Heart left ventricle (tissue), 16 donors: Measurements from ENCODE around the gene DTNB. TPM values are rescaled to one million over a fixed set of nuclear protein-coding genes. Genes with fewer than 3 reads are reported as not detected.
"Not testable (repeated sequence)": the region's sequence is repeated elsewhere in the genome, so short reads cannot be mapped to it uniquely, and the experiment has no call there.

ENCODE experiments used
- ATAC-seq, 4 donors: fragments of 200-7000 bp; cut with Tn5 transposase; one replicate each; pipeline ENCODE4 v1.9.1; 2020 to 2022; ENCODE audit warnings: moderate library complexity in 4 of 4, mild to moderate bottlenecking in 3 of 4, moderate number of reproducible peaks in 1 of 4
- DNase-seq, 5 donors: peaks; one replicate each; pipeline ENCODE4 v3.0.0-alpha.2; 2020
- H3K27ac ChIP-seq, 12 donors: fragments of 200-600 bp; sonication (generic) in 4 of 12; one replicate each; pipeline versions ENCODE4 v1.5.0 to v1.8.0; 2016 to 2022; ENCODE audit warnings: mild to moderate bottlenecking in 2 of 12
- H3K27me3 ChIP-seq, 9 donors: fragments of 200-600 bp; sonication (generic) in 2 of 9; one replicate each; pipeline versions ENCODE4 v1.5.1 to v1.8.0; 2016 to 2022; ENCODE audit warnings: mild to moderate bottlenecking in 3 of 9
- H3K36me3 ChIP-seq, 9 donors: fragments of 200-600 bp; sonication (generic) in 2 of 9; one replicate each; pipeline versions ENCODE4 v1.5.0 to v1.8.0; 2018 to 2022; ENCODE audit warnings: mild to moderate bottlenecking in 2 of 9
- H3K4me1 ChIP-seq, 12 donors: fragments of 200-600 bp; sonication (generic) in 4 of 12; one replicate each; pipeline versions ENCODE4 v1.5.0 to v1.8.0; 2016 to 2022; ENCODE audit warnings: mild to moderate bottlenecking in 3 of 12
- H3K4me3 ChIP-seq, 12 donors: fragments of 200-600 bp; sonication (generic) in 4 of 12; one replicate each; pipeline versions ENCODE4 v1.5.0 to v1.8.0; 2017 to 2022; ENCODE audit warnings: mild to moderate bottlenecking in 9 of 12, moderate library complexity in 4 of 12
- H3K9me3 ChIP-seq, 12 donors: fragments of 200-600 bp; sonication (generic) in 4 of 12; one replicate each; pipeline versions ENCODE4 v1.5.0 to v1.8.0; 2016 to 2022; ENCODE audit warnings: mild to moderate bottlenecking in 1 of 12
- CTCF ChIP-seq, 12 donors: fragments of 200-600 bp; sonication (generic) in 4 of 12; IDR thresholded peaks; one replicate each; pipeline versions ENCODE4 v1.5.0 to v1.8.0; 2018 to 2022; ENCODE audit warnings: antibody characterized with exemption in 12 of 12, mild to moderate bottlenecking in 5 of 12
- POLR2A ChIP-seq, 2 donors: fragments of 450-650 bp; IDR thresholded peaks; one replicate each; pipeline ENCODE4 v1.6.1; 2017; ENCODE audit warnings: antibody characterized with exemption in 2 of 2, mild to moderate bottlenecking in 2 of 2, moderate library complexity in 2 of 2
- WGBS, 4 donors: extraction: QIAGEN DNeasy Blood & Tissue Kit in 2 of 4; methylation state at CpG; one replicate each; pipeline versions ENCODE4 v1.1.5 to v1.1.7; 2013 to 2018; 5-methylcytosine and 5-hydroxymethylcytosine counted together
- intact Hi-C, 10 donors: fragments of 100-400 bp; cut with DNase I; formaldehyde crosslinking; loops; one replicate each; pipeline versions ENCODE4 v1.11.1 to v1.14.2; 2022
- polyA plus RNA-seq, 2 donors: library from polyadenylated mRNA; stranded (reverse); fragments of 200-250 nt; gene quantifications; one replicate each; pipeline ENCODE4 v1.2.3, GENCODE V29; 2013
- total RNA-seq, 9 donors: library from RNA; depleted of rRNA in 2 of 9; stranded (reverse); fragments of >200 nt in 2 of 9; fragmentation: NEBNext Ultra II Directional in 3 of 9; extraction: Animal tissue kit (Norgen Biotek cat#: 25700) in 3 of 9; gene quantifications; one replicate each; pipeline versions ENCODE4 v1.1.0 to v1.2.4, GENCODE V29; 2016 to 2023
- donor health status: ischemic (EF 13 %, LVEDD 7.1; RV severe dilation, severe dysfunction).
- donor health status: healthy with polysubstance abuse.
- donor health status: DM: no; HTN: yes; CAD: no.
- donor health status: DM: no; HTN: no; CAD: no.
- donor health status: ischemic (EF 25% LVEDD 6.9; RV normal size, moderate dysfunction).
- donor health status: ischemic (EF 25% LVEDD 5.7; RV mildly dilated, moderate dysfunction).
- donor health status: healthy.
- donor health status: DM: yes; HTN: yes; CAD: no.
- donor health status: ischemic (EF 35%, LVEDD 5.7; RV mildly dilated, moderate dysfunction).
- donor health status: nonischemic (EF 11% LVEDD 7.7; RV severe dilation, severe dysfunction).
- donor health status: DM: yes; HTN: yes; CAD: no.
- donor health status: PGD.
- donor health status: ischemic (EF 29% LVEDD 5.4; RV normal size, mild dysfunction).
- donor health status: nonischemic (EF 23%, LVEDD 6.1; RV moderate dilation, normal function).

Gene DTNB
- total and polyA plus RNA-seq, 11 donors: 2.5 to 17.3 (median 5.6) TPM

DNA sequence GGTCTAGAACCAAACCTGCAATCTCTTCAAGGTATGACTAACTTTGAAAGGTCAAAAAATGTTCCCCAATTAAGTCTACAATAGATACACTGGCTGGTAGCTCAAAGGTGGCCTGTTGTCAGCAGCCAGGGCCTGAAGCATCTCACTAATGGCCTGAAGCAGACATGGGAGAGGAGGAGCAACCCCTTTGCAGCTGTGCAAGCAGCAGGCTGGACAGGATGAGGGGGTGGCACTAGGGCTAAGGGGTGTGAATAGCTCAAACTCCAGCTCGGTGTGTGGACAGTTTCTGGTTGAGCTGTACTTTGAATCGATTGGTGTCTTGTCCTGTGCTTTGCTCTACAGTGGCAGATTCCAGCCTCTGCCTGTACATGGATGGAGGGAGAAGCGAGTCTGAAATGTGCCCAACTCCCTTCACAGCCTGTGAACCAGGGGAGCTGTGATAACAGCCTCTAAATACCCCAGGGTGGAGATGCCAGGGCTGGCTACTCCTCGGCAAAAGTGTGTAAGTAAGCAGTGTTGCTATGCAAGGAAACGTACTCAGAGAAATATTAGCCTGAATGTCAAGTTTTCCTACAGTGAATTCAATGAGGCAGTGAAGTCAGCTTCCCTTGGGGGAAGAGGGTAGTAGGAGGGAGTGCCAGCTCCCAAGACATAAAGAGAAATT is 34.7 kb upstream of the DTNB start:
- no peak for TF ChIP-seq POLR2A (IDR thresholded peaks at IDR 0.05)
- Histone ChIP-seq H3K36me3 (no peaks in the 10 kb centered on the region), H3K9me3 (no peaks in the 10 kb centered on the region), H3K4me1 (peaks cover 0 to 12% (median 0%) of the 10 kb centered on the region in 12 donors), H3K27ac (no peak overlapping the region), H3K4me3 (no peak overlapping the region), H3K27me3 (peaks cover 0 to 5% (median 0%) of the 10 kb centered on the region in 9 donors)
- intact Hi-C loops: no loop called here
- DNase-seq (no peak), ATAC-seq (no peak)
- WGBS, 4 donors: 54 to 73% (median 60%) methylated on average over 5 of the region's 5 CpGs

- H3K4me3 ChIP-seq, intact Hi-C loops, H3K36me3 ChIP-seq, DNase-seq, H3K9me3 ChIP-seq, H3K27ac ChIP-seq, H3K4me1 ChIP-seq, ATAC-seq, H3K27me3 ChIP-seq: not testable (repeated sequence)
- 92 to 95% (median 94%) methylated on average over 24 to 33 of the region's 33 CpGs for WGBS, 4 donors
These were observed 32.2 kb upstream of the DTNB start for GRCh38 chr2:25705575-25705974.

DNA sequence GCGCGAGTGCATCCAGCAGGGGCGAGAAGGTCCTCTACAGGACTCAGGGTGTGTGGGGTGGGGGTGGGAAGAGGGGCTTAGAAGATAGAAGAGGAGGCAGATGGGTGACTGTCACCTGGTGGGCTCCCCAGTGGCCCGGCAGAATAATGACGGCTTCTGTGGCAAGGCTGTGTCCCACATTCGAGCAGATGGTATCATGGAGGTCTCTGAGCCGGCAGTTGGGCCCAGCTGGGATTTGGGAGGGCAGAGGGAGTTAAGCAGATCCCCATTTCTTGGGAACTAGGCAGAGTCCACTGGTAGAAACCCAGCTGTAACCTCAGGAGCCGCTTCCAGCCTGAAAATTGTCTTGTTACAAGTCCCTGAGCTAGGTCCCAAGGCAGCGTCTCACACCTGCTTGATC is 28.4 kb upstream of the DTNB start:
- Histone ChIP-seq H3K4me3 (no peak overlapping the region), H3K4me1 (no peaks in the 10 kb centered on the region), H3K27ac (no peak overlapping the region), H3K9me3 (no peaks in the 10 kb centered on the region), H3K36me3 (no peaks in the 10 kb centered on the region), H3K27me3 (no peaks in the 10 kb centered on the region)
- 86 to 91% (median 88%) methylated on average over 8 to 9 of the region's 9 CpGs for WGBS, 4 donors
- ATAC-seq (no peak), DNase-seq (no peak)
- TF ChIP-seq POLR2A (IDR thresholded peaks at IDR 0.05) (no peak), CTCF (IDR thresholded peaks at IDR 0.05) (no peak)
- intact Hi-C loops: loop anchor here in 1 of 10 donors (5.0 kb wide), 1 partner anchor 94 kb away; no protein-coding TSS in a partner anchor

DNA sequence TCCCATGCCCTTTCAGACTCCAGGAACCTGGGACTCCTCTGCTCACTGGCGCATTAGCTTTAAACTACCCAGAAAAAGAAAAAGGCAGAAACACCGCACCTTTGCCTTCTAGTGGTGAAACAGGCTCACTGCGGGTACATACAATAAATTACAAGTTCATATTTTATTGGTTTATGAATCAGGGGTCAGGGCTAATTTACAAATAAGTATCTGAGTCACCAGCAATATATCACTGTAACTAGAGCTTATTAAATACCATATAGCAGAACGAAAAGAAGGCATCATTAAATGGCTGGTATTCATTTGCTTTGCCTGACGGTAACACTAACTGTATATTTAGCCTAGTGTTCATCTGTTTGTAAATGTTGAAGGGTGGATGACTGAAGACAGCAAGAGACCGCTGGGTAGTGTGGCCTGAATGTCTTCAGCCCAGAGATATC is 26.9 kb upstream of the DTNB start:
- no peaks in the 10 kb centered on the region for H3K36me3 ChIP-seq
- H3K27ac ChIP-seq: no peak overlapping the region
- no peak for DNase-seq
- no peak overlapping the region for H3K4me3 ChIP-seq
- no peaks in the 10 kb centered on the region for H3K27me3 ChIP-seq
- no peaks in the 10 kb centered on the region for H3K4me1 ChIP-seq
- intact Hi-C loops: loop anchor here in 1 of 10 donors (5.0 kb wide), 1 partner anchor 93 kb away; no protein-coding TSS in a partner anchor
- 47 to 51% (median 48%) methylated on average over 6 of the region's 6 CpGs for WGBS, 4 donors
- no peaks in the 10 kb centered on the region for H3K9me3 ChIP-seq
- TF ChIP-seq POLR2A (IDR thresholded peaks at IDR 0.05) (no peak), CTCF (IDR thresholded peaks at IDR 0.05) (peak; percentile 50 to 74 (median 63))
- no peak for ATAC-seq

DNA sequence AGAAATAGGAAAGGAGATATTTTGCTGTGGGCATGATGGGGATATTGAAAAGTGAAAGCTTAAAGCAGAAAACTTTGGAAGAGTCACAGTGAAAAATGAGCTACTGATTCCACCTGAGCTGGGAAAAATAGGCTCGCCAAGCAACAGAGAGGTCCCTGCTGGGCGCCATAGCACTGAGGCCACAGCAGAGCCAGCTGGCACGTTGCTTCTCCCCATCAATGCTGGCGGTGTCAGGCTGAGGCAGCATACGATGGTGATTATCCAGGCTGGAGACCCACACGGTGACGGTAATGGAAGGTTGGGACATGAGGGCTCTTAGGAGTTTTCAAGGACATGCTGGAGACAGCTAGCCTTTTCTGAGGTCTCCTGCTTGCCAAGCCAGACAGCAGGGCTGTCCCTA is 25.8 kb upstream of the DTNB start:
- intact Hi-C loops: loop anchor here in 2 of 10 donors (10.0 kb wide), 2 partner anchors 84 to 94 kb away; no protein-coding TSS in a partner anchor
- 86 to 92% (median 89%) methylated on average over 7 of the region's 7 CpGs for WGBS, 4 donors
- no peak for ATAC-seq
- TF ChIP-seq CTCF (IDR thresholded peaks at IDR 0.05) (no peak), POLR2A (IDR thresholded peaks at IDR 0.05) (no peak)
- Histone ChIP-seq H3K27me3 (no peaks in the 10 kb centered on the region), H3K36me3 (no peaks in the 10 kb centered on the region), H3K9me3 (no peaks in the 10 kb centered on the region), H3K27ac (no peak overlapping the region), H3K4me3 (no peak overlapping the region), H3K4me1 (no peaks in the 10 kb centered on the region)
- DNase-seq: no peak
